Midbrain (tissue), 1 donor: ENCODE data around the gene LGALS7.

ENCODE experiments used
- DNase-seq: peaks from one replicate; lab custom pipeline; 2025; lab: John Stamatoyannopoulos, UW

The LGALS7 gene

GRCh38 chr19:38740932-38741331, 32.4 kb downstream of the LGALS7 start:
- DNase-seq = no peak

DNA sequence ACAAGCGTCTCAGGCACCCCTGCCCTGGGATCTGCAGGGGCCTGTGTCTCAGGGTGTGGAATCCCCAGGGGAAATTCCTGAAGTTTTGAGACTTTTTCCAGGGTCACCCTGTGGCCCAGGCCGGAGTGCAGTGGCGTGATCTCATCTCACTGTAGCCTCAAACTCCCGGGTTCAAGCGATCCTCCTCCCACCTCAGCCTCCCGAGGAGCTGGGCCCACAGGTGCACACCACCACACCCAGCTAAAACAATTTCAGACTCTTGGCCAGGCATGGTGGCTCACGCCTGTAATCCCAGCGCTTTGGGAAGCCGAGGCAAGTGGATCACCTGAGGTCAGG, 33.1 kb downstream of the LGALS7 start:
- DNase-seq = no peak

DNA sequence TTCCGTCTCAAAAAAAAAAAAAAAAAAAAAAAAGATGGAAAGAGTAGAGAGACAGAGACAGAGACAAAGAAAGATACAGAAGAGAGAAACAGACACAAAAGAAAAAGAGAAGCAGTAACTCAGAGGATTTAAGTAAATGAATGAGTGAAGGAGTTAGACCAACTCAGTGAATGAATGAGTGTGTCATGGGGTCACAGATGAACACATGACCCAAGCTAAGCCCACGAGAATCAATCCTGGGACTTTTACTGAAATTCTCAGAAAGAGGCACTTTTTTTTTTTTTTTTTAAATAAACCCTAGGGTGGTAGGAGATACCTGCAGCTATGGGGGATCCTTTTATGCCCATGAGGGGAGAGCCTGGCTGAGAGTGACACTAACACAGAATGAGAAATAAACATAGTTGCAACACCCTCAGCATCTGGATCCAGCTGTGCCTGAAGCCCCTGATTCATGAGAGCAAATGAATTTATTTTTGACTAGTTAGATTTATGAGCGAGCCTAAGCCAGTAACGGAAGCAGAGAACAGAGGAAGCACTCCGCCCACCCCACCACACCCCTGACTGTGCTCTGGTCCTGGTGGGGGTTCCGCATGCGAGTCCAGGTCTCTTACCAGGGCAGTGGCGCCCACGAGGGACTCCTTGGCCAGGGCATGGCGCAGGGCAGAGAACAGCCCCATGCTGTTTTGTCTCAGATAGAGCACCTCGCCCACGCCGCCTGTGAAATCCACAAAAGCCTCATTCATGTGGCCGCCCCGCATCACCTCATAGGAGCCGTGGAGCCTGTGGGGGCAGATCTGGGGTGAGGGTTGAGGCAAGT, 33.7 kb downstream of the LGALS7 start:
- DNase-seq = no peak

DNA sequence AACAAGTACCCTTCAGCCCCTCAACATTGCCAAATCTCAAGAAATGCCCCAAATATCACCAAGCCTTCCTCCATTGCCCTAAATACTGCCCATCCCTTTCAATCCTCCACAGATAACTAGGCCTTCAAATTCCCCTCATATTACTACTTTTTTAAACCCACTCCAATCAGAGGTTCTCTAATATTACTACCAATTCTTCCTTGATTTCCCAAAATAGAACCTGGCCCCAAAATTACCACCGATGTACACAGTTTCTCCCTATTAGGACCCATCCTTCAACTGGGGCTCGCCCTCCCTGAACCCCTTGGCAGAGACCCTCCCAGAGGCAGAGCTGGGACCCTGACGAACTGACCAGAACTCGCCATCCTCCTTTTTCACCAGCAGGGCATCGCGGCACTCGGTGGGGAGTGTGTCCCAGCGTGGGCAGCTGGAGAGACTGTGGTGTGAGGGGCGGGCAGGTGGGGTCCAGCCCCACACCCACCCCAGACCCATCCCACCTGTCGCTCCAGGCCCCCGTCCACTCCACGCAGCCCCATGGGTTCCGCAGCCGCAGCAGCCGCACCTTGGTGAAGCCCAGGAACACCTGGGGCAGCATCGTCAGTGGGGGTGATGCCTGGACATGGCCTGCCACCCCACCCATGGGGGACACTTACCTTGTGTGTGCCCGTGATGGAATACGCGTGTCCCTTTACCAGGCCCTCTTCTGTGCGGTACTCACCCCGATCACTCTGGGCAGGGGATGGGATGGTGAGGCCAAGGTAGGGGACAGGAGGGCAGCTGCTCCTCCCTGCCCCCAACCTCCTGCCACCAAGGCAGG, 35.2 kb downstream of the LGALS7 start:
- DNase-seq = no peak

GRCh38 chr19:38737281-38737865, 35.9 kb downstream of the LGALS7 start:
- no peak for DNase-seq

DNA sequence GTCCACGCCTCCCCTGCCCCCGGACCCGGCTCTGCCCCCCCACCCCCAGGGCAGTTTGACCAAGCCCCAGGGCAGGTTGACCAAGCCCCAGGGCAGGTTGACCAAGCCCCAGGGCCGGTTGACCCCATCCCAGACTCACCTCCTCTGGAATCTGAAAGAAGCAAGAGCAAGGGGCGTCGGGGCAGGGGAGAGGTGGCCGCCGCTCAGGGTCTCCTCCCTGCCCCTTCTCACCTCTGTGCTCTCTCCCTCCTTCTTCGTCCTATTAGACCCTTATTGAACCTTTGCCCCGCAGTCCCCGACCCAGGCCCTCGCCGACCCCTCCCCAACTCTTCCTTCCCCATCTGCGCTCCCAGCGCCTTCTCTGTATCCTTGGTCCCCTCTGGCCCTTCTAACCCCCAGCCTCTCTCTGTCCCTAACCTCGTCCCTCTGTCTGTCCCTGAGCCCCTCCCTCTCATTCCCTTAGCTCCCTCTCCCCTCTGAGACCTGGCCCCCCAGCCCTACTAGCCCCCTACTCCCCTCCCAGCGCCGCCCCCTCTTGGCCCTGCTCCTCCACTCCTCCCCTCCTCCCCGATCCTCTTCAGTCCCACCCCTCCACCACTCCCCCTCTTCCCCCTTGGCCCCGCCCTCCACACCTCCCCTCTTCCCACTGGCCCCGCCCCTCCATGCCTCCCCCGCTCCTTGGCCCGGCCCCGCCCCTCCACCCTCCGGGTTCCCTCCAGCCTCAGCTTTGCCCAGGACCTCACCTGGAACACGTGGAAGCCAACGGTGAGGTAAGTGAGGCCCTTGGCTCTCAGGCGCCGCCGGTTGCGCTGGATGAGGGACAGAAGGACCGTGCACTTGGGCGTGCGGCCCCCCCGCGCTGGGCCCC, 36.7 kb downstream of the LGALS7 start:
- no peak for DNase-seq

DNA sequence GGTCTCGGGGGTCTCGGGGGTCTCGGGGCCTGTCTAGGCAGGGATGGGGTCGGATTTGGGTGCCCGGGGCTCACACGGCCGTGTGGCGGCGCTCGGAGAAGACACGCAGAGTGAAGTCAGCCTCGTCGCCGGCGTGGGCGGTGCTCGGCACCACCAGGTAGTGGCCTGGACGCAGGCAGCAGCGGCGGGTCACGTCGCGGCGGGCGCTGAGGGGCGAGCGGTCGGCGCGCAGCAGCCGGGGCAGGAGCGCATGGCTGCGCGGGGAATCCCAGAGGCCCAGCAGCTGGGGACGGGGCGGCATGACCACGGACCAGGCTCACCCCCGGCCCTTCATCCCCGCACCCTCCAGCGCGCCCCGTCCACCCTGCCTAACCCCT, 37.3 kb downstream of the LGALS7 start:
- DNase-seq = no peak

DNA sequence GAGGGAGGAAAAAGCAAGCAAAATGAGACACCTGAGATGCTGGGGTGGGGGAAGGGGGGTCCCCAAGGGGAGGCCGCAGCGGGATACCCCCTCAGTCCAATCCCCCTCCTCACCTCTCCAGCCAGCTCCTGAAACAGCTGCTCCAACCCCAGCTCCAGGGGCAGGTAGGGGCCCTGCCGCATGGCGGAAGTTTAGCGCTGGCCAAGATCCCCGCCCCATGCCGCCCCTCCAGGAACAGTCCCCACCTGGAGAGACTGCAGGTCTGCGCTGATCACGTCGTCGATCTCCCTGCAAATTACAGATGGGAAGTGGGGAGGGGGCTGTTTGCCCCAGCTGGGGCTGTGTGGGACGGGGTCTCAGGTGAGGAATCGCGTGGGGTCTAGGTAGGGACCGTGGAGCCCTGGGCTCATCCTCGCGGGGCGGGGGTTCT, 38.0 kb downstream of the LGALS7 start:
- no peak for DNase-seq

GRCh38 chr19:38734426-38735256, 38.7 kb downstream of the LGALS7 start:
- DNase-seq = no peak

GRCh38 chr19:38734176-38734425, 39.2 kb downstream of the LGALS7 start:
- DNase-seq = no peak

DNA sequence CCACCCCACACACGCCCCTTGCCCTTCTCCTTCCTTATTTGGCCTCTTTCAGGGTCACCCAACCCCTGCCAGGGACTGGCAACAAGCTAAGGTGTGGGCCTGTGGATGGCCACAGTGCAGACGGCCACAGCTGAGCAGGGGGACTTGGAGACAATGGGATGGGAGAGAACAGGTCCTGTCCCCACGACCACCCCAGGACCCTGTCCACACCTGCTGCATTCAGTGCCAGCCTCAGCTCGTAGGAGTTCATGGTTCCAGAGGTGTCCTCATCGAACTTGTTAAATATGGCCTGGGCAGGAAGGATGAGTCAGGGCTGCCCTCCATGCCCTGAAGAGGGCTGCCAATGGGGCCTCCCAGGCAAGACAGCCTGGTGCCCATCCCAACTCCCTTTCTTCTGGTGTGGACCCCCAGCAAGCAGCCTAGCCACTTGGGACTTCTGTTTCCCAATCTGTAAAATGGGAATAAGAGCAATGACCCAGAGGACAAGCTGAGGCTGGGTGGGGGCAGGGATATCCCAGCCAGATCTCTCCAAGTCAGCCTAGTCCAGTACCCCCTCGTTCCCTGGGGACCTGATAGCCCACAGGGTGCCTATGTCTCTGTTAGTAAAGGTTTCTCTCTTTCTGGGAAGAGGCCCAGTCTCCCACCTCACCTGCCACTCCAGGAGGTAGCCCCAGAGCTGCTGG, 39.7 kb downstream of the LGALS7 start:
- DNase-seq = no peak

GRCh38 chr19:38733241-38733492, 40.1 kb downstream of the LGALS7 start:
- DNase-seq = no peak

GRCh38 chr19:38731654-38732301, 41.5 kb downstream of the LGALS7 start:
- DNase-seq = no peak

- DNase-seq = no peak
Observed at GRCh38 chr19:38730731-38731589, 42.4 kb downstream of the LGALS7 start.

DNA sequence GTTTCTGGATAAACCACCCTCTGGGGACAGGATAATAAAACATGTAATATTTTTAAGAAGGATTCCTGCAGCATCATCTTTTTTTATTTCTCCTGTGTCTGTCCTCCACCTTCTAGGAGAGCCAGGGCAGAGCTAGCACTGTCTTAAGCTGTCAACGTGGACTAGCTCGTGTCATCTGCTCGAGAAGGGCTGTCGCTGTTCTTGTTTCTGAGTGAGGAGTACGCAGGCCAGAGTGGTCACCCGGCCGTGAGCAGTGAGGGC, 42.9 kb downstream of the LGALS7 start:
- no peak for DNase-seq

DNA sequence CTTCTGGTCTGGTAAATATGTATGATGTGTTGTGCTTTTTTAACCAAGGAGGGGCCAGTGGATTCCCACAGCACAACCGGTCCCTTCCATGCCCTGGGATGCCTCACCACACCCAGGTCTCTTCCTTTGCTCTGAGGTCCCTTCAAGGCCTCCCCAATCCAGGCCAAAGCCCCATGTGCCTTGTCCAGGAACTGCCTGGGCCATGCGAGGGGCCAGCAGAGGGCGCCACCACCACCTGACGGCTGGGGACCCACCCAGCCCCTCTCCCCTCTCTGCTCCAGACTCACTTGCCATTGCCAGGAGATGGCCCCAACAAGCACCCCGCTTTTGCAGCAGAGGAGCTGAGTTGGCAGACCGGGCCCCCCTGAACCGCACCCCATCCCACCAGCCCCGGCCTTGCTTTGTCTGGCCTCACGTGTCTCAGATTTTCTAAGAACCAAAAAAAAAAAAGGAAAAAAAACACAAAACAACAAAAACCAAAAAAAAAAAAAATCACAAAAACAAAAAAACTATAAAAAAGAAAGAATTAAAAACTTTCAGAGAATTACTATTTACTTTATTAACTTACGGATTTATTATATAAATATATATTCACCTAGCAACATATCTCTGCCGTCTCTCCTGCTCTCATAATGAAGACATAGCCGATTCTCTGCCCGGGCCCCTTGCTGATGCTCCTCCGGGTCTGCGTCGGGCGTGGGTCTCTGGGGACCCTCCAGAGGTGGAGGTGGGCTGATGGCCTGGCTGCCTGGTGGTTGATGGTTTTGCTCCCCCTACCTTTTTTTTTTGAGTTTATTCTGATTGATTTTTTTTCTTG, 43.5 kb downstream of the LGALS7 start:
- no peak for DNase-seq

- no peak for DNase-seq
Observed at GRCh38 chr19:38728752-38729541, 44.4 kb downstream of the LGALS7 start.
